ENCODE measurements around the gene STARD3NL.
"Not testable (repeated sequence)": the region's sequence is repeated elsewhere in the genome, so short reads cannot be mapped to it uniquely, and the experiment has no call there.

Gene STARD3NL

DNA sequence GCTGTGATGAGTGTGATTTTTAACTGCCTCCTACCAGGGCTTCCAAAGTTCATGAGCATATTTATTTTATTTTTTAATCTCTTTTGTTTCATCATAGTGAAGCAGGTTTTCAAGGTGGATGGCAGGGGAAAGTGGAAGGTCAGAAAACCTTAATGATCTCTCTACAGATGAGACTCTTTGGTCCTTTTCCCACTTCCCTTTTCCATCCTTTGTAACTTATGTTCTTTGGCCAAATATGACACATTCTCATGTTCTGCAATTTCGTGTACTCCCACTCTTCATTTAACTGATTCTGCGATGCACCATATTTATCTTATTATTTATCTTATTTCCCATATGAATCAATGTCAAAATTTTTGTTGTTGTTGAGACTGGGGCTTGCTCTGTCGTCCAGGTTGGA lies 87.9 kb downstream of the STARD3NL start:
- not testable (repeated sequence) for DNase-seq (ENCODE audit: low read depth in 2 of 2)

DNA sequence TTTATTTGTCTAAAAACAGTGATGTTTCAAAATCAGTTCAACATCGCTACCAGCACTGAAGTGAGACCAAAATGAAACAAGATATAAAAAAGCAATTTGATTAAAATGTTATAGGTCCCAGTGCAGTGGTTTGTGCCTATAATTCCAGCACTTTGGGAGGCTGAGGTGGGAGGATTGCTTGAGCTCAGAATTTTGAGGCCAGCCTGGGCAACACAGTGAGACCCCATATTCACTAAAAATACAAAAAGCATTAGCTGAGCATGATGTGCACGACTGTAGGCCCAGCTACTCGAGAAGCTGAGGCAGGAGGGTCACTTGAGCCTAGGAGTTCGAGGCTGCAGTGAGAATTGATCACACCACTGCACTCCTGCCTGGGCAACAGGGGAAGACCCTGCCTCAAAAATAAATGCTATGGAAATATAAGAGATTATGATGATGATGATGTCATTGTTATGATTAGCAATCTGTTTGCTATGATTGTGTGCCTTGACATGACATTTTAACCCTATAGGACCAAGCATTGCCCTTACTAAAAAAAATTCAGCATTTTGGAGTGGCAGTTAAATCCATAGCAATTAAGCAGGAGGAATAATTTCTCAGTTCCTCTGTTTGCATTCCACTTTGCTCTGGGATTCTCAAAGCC lies 91.8 kb downstream of the STARD3NL start:
- DNase-seq (ENCODE audit: low read depth in 2 of 2): not testable (repeated sequence)

DNA sequence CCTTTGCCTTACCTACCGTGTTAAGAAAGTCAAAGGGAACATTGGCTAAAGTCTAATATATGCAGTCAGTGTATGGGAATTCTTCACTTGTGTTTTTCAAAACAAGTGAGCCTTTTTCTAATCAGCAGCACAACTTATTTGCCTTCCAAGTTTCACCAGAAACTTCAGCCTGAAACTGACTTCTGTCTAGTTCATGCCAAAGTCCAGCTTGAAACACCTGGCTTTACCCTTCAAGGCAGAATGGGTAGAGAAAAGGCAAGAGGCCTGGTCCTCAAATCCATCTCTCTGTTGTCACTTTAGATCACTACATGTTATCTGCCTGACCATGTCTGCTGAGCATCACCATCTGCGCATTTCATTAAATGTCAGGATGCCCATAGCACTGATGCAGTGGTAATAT lies 92.4 kb downstream of the STARD3NL start:
- not testable (repeated sequence) for DNase-seq (ENCODE audit: low read depth in 2 of 2)

DNA sequence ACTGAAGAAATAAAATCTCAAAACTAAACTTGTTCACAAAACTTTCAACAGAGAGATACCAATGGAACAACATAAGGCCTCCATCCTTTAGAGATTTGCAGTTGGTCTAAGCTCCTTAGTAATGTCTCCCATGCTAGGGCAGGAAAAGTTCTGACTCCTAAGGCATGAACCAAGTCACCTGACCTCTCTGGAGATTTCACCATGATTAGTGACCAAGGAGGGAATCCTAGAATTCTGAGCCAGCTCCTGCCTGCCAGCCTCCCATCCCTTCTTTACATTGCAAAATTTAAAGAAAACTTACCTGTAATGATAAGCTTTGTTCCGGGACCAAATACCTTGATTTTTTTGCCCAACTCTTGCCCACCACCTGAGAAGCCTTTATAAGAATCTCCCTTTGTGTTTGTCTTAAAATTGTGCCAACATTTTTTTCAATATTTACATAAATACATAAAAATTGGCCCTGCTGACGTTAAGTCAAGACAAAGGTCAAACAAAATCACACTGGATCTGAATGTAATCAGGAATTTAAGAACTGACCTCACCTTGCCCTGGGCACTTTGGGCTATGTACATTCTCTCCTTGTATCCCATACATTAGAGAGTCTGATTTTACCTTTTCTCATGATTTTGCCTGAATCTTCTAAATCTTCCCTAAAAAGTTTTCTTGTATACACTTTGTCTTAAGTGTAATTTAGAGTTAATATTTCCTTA lies 95.4 kb downstream of the STARD3NL start, which contains the start of gene TARP:
Gene TARP, minus strand, starts transcription at position 351 of the 710 bp plus-strand sequence.
- DNase-seq (ENCODE audit: low read depth in 2 of 2): no peak

DNA sequence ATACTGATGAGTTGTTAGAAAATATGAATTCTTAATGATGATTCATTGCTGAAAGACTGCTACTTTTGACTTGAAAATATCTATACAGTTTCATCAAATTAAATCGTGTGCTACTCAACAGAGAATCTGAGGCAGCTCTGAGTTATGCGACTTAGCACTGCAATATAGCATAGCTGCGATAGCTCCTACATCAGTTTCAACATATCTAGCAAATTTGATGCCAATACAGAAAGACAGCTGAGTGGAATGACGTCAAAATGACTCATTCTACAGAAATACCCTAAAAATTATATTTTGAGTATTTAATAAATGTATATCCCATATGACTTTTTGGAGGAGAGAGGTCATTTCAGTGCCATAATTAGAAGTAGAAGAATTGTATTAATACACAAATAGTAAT lies 96.4 kb downstream of the STARD3NL start:
- DNase-seq (ENCODE audit: low read depth in 2 of 2): no peak

DNA sequence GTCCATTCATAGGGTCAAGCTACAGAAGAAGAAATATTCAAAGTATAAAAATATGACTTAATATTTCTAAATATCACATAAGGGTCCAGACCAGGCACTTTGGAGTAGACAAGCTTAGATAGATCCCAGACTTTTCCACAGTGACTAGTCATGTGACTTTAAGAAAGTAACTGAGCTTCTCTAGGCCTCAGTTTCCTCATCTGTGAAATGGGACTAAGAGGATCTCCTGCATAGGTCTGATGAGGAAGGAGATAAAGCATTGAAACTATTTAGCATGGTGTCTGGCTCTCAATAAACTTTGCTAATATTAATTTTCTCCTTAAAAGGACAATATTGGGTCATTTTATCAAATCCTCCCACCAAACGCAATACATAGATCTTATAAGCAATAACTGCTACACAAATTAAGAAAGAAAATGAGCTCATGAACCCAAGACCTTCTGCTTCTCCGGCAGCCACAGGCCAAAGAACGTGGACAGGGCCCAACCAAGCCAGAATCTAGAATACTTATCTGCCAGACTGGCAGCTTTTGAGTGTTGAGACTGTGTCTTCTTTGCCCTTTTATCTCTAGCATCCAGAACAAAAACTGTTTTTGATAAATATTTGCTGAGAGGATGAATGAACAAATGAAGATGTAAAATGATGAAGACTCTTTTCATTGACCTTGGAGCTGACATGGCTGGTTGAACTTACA lies 97.0 kb downstream of the STARD3NL start:
- DNase-seq (ENCODE audit: low read depth in 2 of 2): no peak

DNA sequence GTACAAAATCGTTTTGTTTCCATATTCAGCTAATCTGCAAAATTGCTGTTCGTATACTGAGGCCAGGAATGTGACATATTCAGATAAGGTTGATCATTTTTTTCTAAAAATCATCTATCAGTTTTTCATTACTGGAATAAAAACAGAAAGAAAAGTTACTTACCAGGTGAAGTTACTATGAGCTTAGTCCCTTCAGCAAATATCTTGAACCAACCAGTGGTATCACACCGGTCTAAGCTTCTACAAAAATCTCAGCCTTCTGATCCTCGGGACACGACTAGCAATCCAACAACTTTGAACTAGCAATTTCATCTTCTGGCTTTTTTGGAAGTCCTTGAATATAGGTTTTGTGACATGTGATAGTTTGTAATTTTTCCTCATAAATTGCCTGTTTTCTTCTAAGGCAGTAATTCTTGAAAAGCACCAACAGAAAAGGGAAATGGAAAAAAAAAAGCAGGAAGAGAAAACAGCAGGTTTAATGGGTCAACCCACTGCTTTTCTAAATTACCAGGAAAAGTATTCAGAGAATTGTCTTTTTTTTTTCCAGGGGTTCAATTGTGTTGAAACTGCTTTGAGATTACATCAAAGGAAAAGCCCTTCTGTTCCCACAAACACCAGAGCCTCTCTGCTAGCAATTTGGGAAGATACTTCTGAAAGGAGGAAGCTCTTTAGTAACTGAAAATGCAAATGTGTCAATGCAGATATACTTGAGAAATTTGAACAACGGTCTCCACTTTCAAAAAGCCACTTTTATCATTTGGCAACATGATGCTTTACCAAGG lies 98.2 kb downstream of the STARD3NL start:
- DNase-seq (ENCODE audit: low read depth in 2 of 2): no peak

DNA sequence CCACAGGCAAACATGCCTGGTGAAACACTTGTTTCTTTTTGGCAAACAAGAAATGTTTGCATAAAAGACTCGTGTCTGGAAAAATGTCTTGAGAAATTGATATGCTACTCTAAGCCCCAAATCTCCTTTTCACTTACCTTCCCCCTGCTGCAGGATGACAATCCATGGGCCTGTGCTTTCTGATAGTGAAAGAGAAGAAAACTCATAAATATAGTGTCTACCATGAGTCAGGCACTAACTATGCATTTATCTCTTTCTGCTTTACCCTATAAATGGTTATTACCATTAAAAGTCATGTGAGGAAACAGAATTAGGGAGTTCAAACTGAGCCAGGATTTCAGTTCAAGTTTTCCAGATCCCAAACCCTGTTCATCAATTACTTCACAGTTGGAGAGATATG lies 102.0 kb downstream of the STARD3NL start:
- DNase-seq (ENCODE audit: low read depth in 2 of 2): no peak

Data from fibroblast of skin of left biceps (primary cell).